PC-9 (cell line): ENCODE results near the gene SUV39H1.

Source experiments
- EZH2 ChIP-seq: fragments of 200-600 bp; sonication (generic); IDR thresholded peaks from 2 replicates; pipeline ENCODE4 v1.8.0; 2017; ENCODE audit warnings: antibody characterized with exemption, low read depth
- TF ChIP-seq, protein P1 (sequence below): fragments of 200-600 bp; sonication (generic); conservative IDR thresholded peaks from 2 replicates; pipeline ENCODE4 v1.6.1; 2017; ENCODE audit warnings: mixed run types, antibody characterized with exemption, mild to moderate bottlenecking, moderate library complexity

DNA sequence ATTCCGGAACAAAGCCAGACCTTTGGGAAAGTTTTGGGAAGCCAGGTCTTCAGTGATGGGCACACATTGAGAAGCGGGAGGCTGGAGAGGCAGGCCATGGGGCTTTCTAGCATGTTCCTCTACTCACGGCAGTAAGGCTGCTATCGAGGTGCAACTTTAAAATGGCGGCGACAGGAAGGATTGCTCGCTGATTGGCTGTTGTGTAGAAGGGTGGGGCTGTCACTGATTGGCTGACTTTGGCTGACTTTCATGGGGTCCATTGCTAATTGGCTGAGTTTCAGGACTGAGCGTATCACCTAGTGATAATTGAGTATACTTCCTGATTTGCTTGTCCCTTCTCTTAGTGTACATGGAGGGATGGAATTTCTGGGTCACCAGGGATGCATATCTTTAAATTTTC lies 45.3 kb downstream of the SUV39H1 start:
- TF ChIP-seq, protein P1, sequence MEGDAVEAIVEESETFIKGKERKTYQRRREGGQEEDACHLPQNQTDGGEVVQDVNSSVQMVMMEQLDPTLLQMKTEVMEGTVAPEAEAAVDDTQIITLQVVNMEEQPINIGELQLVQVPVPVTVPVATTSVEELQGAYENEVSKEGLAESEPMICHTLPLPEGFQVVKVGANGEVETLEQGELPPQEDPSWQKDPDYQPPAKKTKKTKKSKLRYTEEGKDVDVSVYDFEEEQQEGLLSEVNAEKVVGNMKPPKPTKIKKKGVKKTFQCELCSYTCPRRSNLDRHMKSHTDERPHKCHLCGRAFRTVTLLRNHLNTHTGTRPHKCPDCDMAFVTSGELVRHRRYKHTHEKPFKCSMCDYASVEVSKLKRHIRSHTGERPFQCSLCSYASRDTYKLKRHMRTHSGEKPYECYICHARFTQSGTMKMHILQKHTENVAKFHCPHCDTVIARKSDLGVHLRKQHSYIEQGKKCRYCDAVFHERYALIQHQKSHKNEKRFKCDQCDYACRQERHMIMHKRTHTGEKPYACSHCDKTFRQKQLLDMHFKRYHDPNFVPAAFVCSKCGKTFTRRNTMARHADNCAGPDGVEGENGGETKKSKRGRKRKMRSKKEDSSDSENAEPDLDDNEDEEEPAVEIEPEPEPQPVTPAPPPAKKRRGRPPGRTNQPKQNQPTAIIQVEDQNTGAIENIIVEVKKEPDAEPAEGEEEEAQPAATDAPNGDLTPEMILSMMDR = no peak
- TF ChIP-seq EZH2 = no peak
